ENCODE measurements around the gene NLRP12.

DNA sequence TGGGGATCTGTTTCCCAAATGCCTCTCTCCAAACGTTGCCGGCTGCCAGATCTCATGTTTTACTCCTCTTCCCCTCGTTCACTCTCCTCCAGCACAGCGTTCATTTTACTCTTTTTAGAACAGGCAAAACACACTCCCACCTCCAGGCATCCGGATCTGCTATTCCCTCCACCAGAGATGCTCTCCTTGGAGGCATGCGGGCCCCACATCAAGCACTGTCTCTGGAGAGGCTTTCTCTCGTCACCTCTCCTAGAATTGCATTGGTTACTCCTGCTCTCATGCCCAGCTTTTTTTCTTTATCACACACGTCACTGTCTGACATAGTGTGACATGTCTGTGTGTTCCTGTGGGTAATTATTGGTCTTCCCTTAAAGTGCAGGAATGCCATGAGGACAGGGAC is 23.4 kb upstream of the NLRP12 start:
- no peak for TF ChIP-seq POLR2AphosphoS5 (IDR thresholded peaks at IDR 0.05; ENCODE audit: low read depth, low read length)
- no peak for TF ChIP-seq TAF1 (IDR thresholded peaks at IDR 0.05; ENCODE audit: borderline replicate concordance, low read depth, low read length)
- TF ChIP-seq POLR2A (IDR thresholded peaks at IDR 0.05; ENCODE audit: low read depth, low read length), result no peak
